Neural progenitor cell (in vitro differentiated cells): ENCODE data around the gene CARD19.

Experiments
- EZH2 ChIP-seq: fragments of 200-600 bp; sonication (generic); IDR thresholded peaks from 2 replicates; pipeline ENCODE4 v1.6.1; 2017; ENCODE audit warnings: antibody characterized with exemption, mild to moderate bottlenecking, moderate library complexity
- EZH2phosphoT487 ChIP-seq: fragments of 200-600 bp; sonication (generic); IDR thresholded peaks from 2 replicates; pipeline ENCODE4 v1.6.1; 2017; ENCODE audit warnings: antibody characterized with exemption
- TF ChIP-seq, protein P1 (sequence below): fragments of 200-600 bp; sonication (generic); IDR thresholded peaks from 2 replicates; pipeline ENCODE4 v1.5.1; 2017; ENCODE audit warnings: antibody characterized with exemption, mild to moderate bottlenecking

DNA sequence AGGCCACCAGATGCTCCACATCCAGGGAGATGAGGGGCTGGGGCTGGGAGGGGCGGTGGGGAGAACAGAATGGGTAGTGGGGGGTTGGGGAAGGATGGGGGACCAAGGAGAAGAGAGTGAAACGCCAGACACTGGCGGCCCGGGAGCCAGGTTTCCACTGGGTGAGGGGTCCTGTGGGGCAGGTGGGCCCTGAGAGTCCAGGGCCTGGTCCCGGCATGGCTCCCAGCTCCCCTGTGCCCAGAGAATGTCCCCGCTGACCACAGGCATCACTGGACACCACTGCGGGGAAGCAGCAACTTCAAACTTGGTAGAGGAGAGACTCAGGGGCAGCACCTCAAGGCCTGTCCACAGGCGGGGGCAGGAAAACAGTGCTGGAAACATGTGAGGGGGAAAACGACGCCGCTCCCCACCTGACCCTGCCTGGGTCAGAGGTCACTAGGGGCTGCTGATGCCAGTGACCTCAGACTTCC lies 24.9 kb downstream of the CARD19 start:
- TF ChIP-seq EZH2 (no peak), EZH2phosphoT487 (no peak)
- TF ChIP-seq, protein P1, sequence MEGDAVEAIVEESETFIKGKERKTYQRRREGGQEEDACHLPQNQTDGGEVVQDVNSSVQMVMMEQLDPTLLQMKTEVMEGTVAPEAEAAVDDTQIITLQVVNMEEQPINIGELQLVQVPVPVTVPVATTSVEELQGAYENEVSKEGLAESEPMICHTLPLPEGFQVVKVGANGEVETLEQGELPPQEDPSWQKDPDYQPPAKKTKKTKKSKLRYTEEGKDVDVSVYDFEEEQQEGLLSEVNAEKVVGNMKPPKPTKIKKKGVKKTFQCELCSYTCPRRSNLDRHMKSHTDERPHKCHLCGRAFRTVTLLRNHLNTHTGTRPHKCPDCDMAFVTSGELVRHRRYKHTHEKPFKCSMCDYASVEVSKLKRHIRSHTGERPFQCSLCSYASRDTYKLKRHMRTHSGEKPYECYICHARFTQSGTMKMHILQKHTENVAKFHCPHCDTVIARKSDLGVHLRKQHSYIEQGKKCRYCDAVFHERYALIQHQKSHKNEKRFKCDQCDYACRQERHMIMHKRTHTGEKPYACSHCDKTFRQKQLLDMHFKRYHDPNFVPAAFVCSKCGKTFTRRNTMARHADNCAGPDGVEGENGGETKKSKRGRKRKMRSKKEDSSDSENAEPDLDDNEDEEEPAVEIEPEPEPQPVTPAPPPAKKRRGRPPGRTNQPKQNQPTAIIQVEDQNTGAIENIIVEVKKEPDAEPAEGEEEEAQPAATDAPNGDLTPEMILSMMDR, result no peak
